ENCODE results near the gene FCN1.

DNA sequence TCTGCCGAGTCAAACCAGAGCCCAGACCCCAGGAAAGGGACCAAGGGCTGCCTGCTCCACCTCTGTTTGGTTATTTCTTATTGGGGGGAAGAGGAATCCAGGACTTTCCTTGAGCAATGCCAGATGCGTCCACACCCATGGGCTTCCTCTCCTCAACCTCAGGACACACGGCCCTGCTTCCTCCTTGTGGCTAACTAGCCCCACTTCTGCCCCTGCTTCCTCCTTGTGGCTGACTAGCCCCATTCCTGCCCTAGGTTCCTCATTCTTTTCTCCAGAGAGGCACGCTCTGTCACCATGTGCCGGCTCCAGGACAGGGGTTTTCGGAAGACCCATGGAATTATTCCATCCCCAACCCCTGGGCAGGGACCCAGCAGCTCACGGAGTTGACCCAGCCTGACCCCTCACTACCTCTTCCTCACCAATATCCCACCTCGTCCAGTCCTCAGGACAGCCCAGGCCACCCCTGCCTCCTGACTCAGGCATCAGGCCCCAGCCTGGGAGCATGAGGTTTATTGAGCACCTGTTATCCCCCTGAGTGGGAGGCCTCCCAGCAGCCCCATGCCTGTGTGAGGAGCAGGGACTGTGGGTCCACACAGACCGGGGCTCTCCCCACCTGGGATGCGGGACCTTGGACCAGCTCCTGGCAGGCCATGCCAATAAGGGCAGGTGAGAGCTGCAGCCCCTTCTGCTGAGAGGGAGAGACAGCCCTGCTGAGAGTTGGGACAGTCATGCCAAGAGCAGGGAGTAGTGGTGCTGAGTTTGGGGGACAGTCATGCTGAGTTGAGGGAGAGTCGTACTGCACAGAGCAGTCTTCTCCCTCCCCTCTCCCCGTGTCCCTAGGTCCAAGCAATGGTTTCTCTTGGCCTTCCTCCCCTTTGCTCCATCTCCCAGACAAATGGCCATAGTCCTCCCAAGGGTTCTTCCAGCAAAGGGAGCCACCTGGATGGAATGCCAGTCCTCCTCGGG, 11.8 kb upstream of the FCN1 start:
- TF ChIP-seq, protein P1, sequence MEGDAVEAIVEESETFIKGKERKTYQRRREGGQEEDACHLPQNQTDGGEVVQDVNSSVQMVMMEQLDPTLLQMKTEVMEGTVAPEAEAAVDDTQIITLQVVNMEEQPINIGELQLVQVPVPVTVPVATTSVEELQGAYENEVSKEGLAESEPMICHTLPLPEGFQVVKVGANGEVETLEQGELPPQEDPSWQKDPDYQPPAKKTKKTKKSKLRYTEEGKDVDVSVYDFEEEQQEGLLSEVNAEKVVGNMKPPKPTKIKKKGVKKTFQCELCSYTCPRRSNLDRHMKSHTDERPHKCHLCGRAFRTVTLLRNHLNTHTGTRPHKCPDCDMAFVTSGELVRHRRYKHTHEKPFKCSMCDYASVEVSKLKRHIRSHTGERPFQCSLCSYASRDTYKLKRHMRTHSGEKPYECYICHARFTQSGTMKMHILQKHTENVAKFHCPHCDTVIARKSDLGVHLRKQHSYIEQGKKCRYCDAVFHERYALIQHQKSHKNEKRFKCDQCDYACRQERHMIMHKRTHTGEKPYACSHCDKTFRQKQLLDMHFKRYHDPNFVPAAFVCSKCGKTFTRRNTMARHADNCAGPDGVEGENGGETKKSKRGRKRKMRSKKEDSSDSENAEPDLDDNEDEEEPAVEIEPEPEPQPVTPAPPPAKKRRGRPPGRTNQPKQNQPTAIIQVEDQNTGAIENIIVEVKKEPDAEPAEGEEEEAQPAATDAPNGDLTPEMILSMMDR (conservative IDR thresholded peaks at IDR 0.05 in 1 of 2, IDR thresholded peaks at IDR 0.05 in 1 of 2; ENCODE audit: low read depth in 1 of 2, low read length in 2 of 2) = no peak
- no peak for TF ChIP-seq EZH2 (IDR thresholded peaks at IDR 0.05; ENCODE audit: low read length, missing control alignments)

Measured in fibroblast of lung (primary cell).